ENCODE results near the gene TNFRSF25. TPM values are rescaled to one million over a fixed set of nuclear protein-coding genes. Genes with fewer than 3 reads are reported as not detected.

TNFRSF25 gene
- total and polyA plus RNA-seq, 9 of the 15 experiments (the other 6 are each of a cell fraction or from before 2014, with no cell fraction given): 0.24 to 0.49 TPM; not detected in 7

DNA sequence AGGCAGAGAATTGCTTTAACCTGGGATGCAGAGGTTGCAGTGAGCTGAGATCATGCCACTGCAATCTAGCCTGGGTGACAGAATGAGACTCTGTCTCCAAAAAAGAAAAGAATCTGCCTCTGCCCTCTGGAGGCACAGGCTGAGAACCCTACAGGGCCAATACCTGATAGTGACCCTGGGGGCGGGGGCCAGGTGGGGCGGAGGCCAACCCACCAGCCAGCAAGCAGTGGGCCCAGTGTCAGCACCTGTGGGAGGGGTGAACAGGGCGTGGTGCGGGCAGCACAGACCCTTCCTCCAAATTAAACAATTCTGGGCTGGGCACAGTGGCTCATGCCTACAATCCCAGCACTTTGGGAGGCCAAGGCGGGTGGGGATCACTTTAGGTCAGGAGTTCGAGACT, 44.5 kb upstream of the TNFRSF25 start:
- Histone ChIP-seq H3K4me2 (ENCODE audit: insufficient read depth, low read length) (no peak overlapping the region), H3K4me1 (replicated peaks in 1 of 2; ENCODE audit: control insufficient read depth in 2 of 2, insufficient read depth in 2 of 2, low read length in 2 of 2) (peaks cover 0 to 45% of the 10 kb centered on the region in 2 experiments; a peak in 2 of 5 replicates), H3K36me3 (ENCODE audit: control insufficient read depth, insufficient read depth, low read length) (no peaks in the 10 kb centered on the region), H4K20me1 (replicated peaks; ENCODE audit: control insufficient read depth, insufficient read depth, low read length) (peaks cover 19% of the 10 kb centered on the region; the same call in 1 of the 2 replicates), H3K27me3 (ENCODE audit: control insufficient read depth in 2 of 2, insufficient read depth in 2 of 2, low read length in 2 of 2) (peaks cover 46 to 83% of the 10 kb centered on the region in 2 experiments), H3K4me3 (no peak overlapping the region), H3K9me1 (ENCODE audit: control insufficient read depth, insufficient read depth, low read length) (no peaks in the 10 kb centered on the region), H3K9me3 (replicated peaks; ENCODE audit: control insufficient read depth, insufficient read depth, low read depth, low read length) (no peaks in the 10 kb centered on the region), H3K27ac (ENCODE audit: extremely low read depth, low read depth, low read length) (no peak overlapping the region), H3K9ac (ENCODE audit: insufficient read depth in 1 of 2, low read depth in 2 of 2, low read length in 2 of 2) (no peak overlapping the region), H3K79me2 (ENCODE audit: control insufficient read depth, insufficient read depth, low read length) (no peaks in the 10 kb centered on the region), H2AFZ (ENCODE audit: low read depth, low read length) (no peak overlapping the region)
- FAIRE-seq (no peak), ATAC-seq (no peak), DNase-seq (ENCODE audit: extremely low read depth in 1 of 4, low spot score in 3 of 4) (no peak)
- 42% methylated on average over 6 of the region's 6 CpGs for WGBS (ENCODE audit: insufficient coverage, low coverage, missing lambda C conversion rate)
- BruUV-seq (replicated peaks): no TSS peak
- no peak for TF ChIP-seq MYBL2 (IDR thresholded peaks at IDR 0.05; ENCODE audit: low read depth)
- no peak for TF ChIP-seq MYBL2 (CRISPR knock-in tag; IDR thresholded peaks at IDR 0.05; ENCODE audit: borderline replicate concordance)
- TF ChIP-seq PCBP2 (IDR thresholded peaks at IDR 0.05; ENCODE audit: low read depth, low read length, poor library complexity, severe bottlenecking): no peak
- no peak for TF ChIP-seq MXI1 (IDR thresholded peaks at IDR 0.05; ENCODE audit: low read depth, low read length)
- in situ Hi-C loops (cut with MboI) (no loop called here), intact Hi-C loops (cut with micrococcal nuclease) (no loop called here)
- CTCF ChIA-PET (ENCODE audit: low intra/inter-chr PET ratio): no interaction called here
- POLR2A ChIA-PET: interaction anchor here (3.4 kb wide), 1 partner anchor 12 kb away, joined by 21 read pairs; no protein-coding TSS in a partner anchor

DNA sequence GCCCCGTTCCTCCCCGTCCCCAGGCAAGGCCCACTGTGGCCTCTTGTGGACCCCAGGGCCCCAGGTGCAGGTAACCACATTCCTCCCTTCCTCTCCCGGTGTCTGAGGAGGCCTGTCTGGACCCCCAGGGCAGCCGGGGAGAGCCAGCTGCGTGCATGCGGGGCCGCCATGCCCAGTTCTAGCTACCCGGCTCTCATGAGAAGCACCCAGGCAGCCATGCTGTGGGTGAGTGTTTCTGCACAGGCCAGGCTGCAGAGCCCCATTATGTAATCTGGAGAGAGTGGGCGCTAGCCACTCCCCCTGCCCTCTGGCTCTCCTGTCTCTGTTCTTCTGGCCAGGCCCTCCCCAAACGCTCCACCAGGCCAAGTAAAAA, 43.9 kb upstream of the TNFRSF25 start:
- Histone ChIP-seq H3K27me3 (ENCODE audit: control insufficient read depth in 2 of 2, insufficient read depth in 2 of 2, low read length in 2 of 2) (peaks cover 52 to 89% of the 10 kb centered on the region in 2 experiments), H3K27ac (ENCODE audit: extremely low read depth, low read depth, low read length) (no peak overlapping the region), H4K20me1 (replicated peaks; ENCODE audit: control insufficient read depth, insufficient read depth, low read length) (peaks cover 25% of the 10 kb centered on the region; the same call in 1 of the 2 replicates), H3K9me3 (replicated peaks; ENCODE audit: control insufficient read depth, insufficient read depth, low read depth, low read length) (no peaks in the 10 kb centered on the region), H2AFZ (ENCODE audit: low read depth, low read length) (no peak overlapping the region), H3K4me2 (ENCODE audit: insufficient read depth, low read length) (no peak overlapping the region), H3K9me1 (ENCODE audit: control insufficient read depth, insufficient read depth, low read length) (no peaks in the 10 kb centered on the region), H3K9ac (ENCODE audit: insufficient read depth in 1 of 2, low read depth in 2 of 2, low read length in 2 of 2) (peak overlapping the region in 1 of 2 experiments; percentile 23; a peak in 2 of 4 replicates), H3K4me3 (no peak overlapping the region), H3K4me1 (replicated peaks in 1 of 2; ENCODE audit: control insufficient read depth in 2 of 2, insufficient read depth in 2 of 2, low read length in 2 of 2) (peaks cover 0 to 51% of the 10 kb centered on the region in 2 experiments; a peak in 2 of 5 replicates), H3K36me3 (ENCODE audit: control insufficient read depth, insufficient read depth, low read length) (no peaks in the 10 kb centered on the region), H3K79me2 (ENCODE audit: control insufficient read depth, insufficient read depth, low read length) (no peaks in the 10 kb centered on the region)
- 8% methylated on average over 10 of the region's 10 CpGs for WGBS (ENCODE audit: insufficient coverage, low coverage, missing lambda C conversion rate)
- CTCF ChIA-PET (ENCODE audit: low intra/inter-chr PET ratio): no interaction called here
- no peak for FAIRE-seq
- no peak for DNase-seq (ENCODE audit: extremely low read depth in 1 of 4, low spot score in 3 of 4)
- BruUV-seq (replicated peaks): no TSS peak
- intact Hi-C loops (cut with micrococcal nuclease): no loop called here
- TF ChIP-seq EGR1 (conservative IDR thresholded peaks at IDR 0.05): peak; percentile 58
- no peak for TF ChIP-seq TBP (optimal IDR thresholded peaks at IDR 0.05; ENCODE audit: low read depth, low read length)
- POLR2A ChIA-PET: interaction anchor here (1.0 kb wide), 1 partner anchor 15 kb away, joined by 3 read pairs; no protein-coding TSS in a partner anchor
- in situ Hi-C loops (cut with MboI): no loop called here
- ATAC-seq: 0 out of 3 replicates have a peak, but pooled peaks have one; percentile 6
